ENCODE data around the gene CD248.
"Not testable (repeated sequence)": the region's sequence is repeated elsewhere in the genome, so short reads cannot be mapped to it uniquely, and the experiment has no call there.

Gene CD248

DNA sequence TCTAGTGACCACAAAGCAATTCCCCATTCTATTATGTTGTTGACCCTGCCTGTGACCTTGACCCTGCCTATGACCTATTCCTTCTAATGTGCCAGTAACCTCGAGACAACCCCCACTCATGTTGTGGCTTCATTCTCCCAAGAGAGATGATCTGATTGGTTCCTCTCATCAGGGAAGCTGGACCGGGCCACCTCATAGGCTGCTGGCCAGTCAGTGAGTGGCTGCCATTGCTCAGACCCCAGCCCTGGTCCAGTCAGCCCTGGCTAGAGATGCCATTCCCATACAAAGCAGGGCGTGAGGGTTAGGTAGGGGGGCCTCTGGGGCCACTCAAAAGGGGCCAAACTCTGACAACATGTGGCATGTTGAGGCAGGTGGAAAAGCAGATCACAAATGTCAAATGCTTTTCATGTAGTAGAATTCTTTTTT, 42.8 kb upstream of the CD248 start:
- no peaks in the 10 kb centered on the region for H3K4me1 ChIP-seq
- H3K4me2 ChIP-seq (ENCODE audit: low read length) = no peak overlapping the region
- no peaks in the 10 kb centered on the region for H3K36me3 ChIP-seq (ENCODE audit: control insufficient read depth, insufficient read depth, low read length)
- no peak for TF ChIP-seq CTCF (IDR thresholded peaks at IDR 0.05)
- H3K9ac ChIP-seq = no peak overlapping the region
- H3K27ac ChIP-seq = no peak overlapping the region
- H3K4me3 ChIP-seq (ENCODE audit: low read depth, low read length) = no peak overlapping the region
- no peaks in the 10 kb centered on the region for H3K27me3 ChIP-seq (ENCODE audit: control insufficient read depth, insufficient read depth, low read length)
- H2AFZ ChIP-seq = no peak overlapping the region
- H3K9me3 ChIP-seq (ENCODE audit: control insufficient read depth, low read length) = no peaks in the 10 kb centered on the region
- no peaks in the 10 kb centered on the region for H3K79me2 ChIP-seq

DNA sequence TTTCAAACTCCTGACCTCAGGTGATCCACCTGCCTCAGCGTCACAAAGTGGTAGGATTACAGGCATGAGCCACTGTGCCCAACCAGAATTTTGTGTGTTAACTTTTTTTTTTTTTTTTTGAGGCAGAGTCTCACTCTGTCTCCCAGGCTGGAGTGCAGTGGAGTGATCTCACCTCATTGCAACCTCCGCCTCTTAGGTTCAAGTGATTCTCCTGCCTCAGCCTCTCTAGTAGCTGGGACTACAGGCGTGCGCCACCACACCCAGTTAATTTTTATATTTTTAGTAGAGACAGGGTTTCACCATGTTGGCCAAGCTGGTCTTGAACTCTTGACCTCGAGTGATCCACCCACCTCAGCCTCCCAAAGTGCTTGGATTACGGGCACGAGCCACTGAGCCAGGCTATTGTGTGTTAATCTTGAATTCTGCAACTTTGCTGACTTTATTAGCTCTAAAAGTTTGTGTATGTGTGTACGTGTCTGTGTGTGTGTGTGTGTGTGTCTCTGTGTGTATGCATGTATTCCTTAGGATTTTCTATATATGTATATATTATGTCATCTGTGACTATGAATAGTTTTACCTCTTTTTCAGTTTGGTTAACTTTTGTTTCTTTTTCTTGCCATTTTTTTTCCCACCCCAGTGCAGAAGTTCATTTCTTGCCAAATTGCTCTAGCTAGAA, 33.9 kb upstream of the CD248 start:
- H2AFZ ChIP-seq; H3K9ac ChIP-seq; H3K4me1 ChIP-seq; H3K9me3 ChIP-seq (ENCODE audit: control insufficient read depth, low read length); H3K27ac ChIP-seq; H3K79me2 ChIP-seq; H3K36me3 ChIP-seq (ENCODE audit: control insufficient read depth, insufficient read depth, low read length); H3K4me2 ChIP-seq (ENCODE audit: low read length); H3K27me3 ChIP-seq (ENCODE audit: control insufficient read depth, insufficient read depth, low read length); H3K4me3 ChIP-seq (ENCODE audit: low read depth, low read length): not testable (repeated sequence)

DNA sequence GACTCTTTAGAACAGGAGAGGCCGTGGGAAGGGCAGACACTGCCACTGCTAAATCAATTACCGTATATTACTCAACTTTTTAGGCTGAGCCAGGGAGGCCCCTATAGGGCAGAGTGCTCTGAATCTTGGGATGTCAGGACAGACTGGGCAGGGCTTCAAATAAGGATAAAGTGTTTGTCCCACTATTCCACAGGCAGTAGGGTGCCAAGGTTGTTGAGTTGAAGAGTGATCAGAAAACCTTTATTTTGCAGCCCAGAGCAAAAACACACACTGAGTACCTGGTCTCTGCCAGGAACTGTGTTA, 32.2 kb upstream of the CD248 start:
- Histone ChIP-seq H2AFZ (no peak overlapping the region), H3K9me3 (ENCODE audit: control insufficient read depth, low read length) (no peaks in the 10 kb centered on the region), H3K36me3 (ENCODE audit: control insufficient read depth, insufficient read depth, low read length) (no peaks in the 10 kb centered on the region), H3K4me1 (peaks cover 6% of the 10 kb centered on the region), H3K9ac (no peak overlapping the region), H3K4me2 (ENCODE audit: low read length) (no peak overlapping the region), H3K79me2 (peaks cover 9% of the 10 kb centered on the region), H3K27ac (no peak overlapping the region), H3K4me3 (ENCODE audit: low read depth, low read length) (no peak overlapping the region), H3K27me3 (ENCODE audit: control insufficient read depth, insufficient read depth, low read length) (no peaks in the 10 kb centered on the region)
- TF ChIP-seq CTCF (IDR thresholded peaks at IDR 0.05) = no peak

GRCh38 chr11:66347425-66348276, 30.8 kb upstream of the CD248 start, which contains the start of gene B4GAT1:
B4GAT1 (minus strand) TSS chr11:66347629; CDS start chr11:66347545, 84 bp downstream.
- peak within 1 kb of the TSS; percentile 77 for H3K27ac ChIP-seq
- peak within 1 kb of the TSS; percentile 77 for H2AFZ ChIP-seq
- TF ChIP-seq CTCF (IDR thresholded peaks at IDR 0.05) = no peak
- H3K4me3 ChIP-seq (ENCODE audit: low read depth, low read length) = peak within 1 kb of the TSS; percentile 84
- peaks cover 9% of the 10 kb centered on the region for H3K79me2 ChIP-seq
- H3K9me3 ChIP-seq (ENCODE audit: control insufficient read depth, low read length) = no peaks in the 10 kb centered on the region
- no peaks in the 10 kb centered on the region for H3K36me3 ChIP-seq (ENCODE audit: control insufficient read depth, insufficient read depth, low read length)
- peaks cover 6% of the 10 kb centered on the region for H3K4me1 ChIP-seq
- peak within 1 kb of the TSS; percentile 97 for H3K4me2 ChIP-seq (ENCODE audit: low read length)
- no peaks in the 10 kb centered on the region for H3K27me3 ChIP-seq (ENCODE audit: control insufficient read depth, insufficient read depth, low read length)
- no peak within 1 kb of the TSS for H3K9ac ChIP-seq

GRCh38 chr11:66346476-66347424, 29.9 kb upstream of the CD248 start:
- Histone ChIP-seq H3K79me2 (peaks cover 9% of the 10 kb centered on the region), H3K9ac (no peak overlapping the region), H3K4me1 (peaks cover 6% of the 10 kb centered on the region), H2AFZ (peak overlapping the region; percentile 35), H3K27ac (peak overlapping the region; percentile 77), H3K36me3 (ENCODE audit: control insufficient read depth, insufficient read depth, low read length) (no peaks in the 10 kb centered on the region), H3K9me3 (ENCODE audit: control insufficient read depth, low read length) (no peaks in the 10 kb centered on the region), H3K4me2 (ENCODE audit: low read length) (peak overlapping the region; percentile 97), H3K4me3 (ENCODE audit: low read depth, low read length) (peak overlapping the region; percentile 84), H3K27me3 (ENCODE audit: control insufficient read depth, insufficient read depth, low read length) (no peaks in the 10 kb centered on the region)
- TF ChIP-seq CTCF (IDR thresholded peaks at IDR 0.05) = no peak
